NCI-H446 treated with DMSO at 0.1 percent for 48 hours (cell line): ENCODE results near the gene LGALS7B.
"Not testable (repeated sequence)": the region's sequence is repeated elsewhere in the genome, so short reads cannot be mapped to it uniquely, and the experiment has no call there.

Experiments used
- DNase-seq: peaks from one replicate; lab custom pipeline; 2025; lab: John Stamatoyannopoulos, UW

Gene LGALS7B

GRCh38 chr19:38825936-38826335 is 36.9 kb downstream of the LGALS7B start:
- not testable (repeated sequence) for DNase-seq

- no peak for DNase-seq
These were observed 38.0 kb downstream of the LGALS7B start for GRCh38 chr19:38826856-38827551.

- DNase-seq, result not testable (repeated sequence)
These were observed 40.2 kb downstream of the LGALS7B start for GRCh38 chr19:38829203-38829602.

DNA sequence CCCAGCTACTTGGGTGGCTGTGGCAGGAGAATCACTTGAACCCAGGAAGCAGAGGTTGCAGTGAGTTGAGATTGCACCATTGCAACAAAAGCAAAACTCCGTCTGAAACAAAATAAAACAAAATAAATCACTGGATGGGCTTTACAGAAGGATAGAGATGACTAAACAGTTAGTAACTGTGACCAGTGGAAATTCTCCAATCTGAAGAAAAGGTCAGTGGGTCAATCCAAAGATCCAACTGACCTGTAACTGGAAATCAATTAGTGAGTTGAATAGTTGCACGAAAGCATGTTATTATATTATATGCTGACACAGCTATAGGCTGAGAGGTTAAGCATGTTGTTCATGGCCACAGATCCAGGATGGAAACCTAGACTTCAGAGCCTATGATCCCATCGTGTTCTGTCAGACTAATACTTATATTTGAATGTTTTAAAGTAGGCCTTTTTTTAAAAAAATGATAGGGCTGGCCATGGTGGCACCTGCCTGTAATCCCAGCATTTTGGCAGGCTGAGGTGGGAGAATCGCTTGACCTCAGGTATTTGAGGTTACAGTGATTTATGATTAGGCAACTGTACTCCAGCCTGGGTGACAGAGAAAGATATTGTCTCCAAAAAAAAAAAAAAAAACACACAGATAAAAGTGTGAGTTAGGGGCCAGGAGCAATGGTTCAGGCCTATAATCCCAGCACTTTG is 41.2 kb downstream of the LGALS7B start:
- no peak for DNase-seq

GRCh38 chr19:38831142-38831605 is 42.2 kb downstream of the LGALS7B start:
- DNase-seq, result no peak

GRCh38 chr19:38833092-38833425 is 44.1 kb downstream of the LGALS7B start:
- no peak for DNase-seq

DNA sequence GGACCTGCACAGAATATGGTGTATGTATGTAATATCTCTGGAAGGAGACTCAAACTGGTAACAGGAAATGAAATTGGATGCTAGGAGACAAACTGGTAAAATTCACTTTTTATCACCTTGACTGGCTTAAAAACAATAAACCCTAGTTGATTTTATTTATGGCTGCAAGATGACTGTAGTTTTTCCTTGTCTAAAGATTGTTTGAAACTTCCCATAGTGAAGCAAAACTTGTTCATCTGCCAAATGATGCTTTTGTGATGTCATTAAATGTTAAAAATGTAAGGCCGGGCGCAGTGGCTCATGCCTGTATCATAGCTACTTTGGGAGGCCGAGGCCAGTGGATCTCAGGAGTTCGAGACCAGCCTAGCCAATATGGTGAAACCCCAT is 45.1 kb downstream of the LGALS7B start:
- no peak for DNase-seq

DNA sequence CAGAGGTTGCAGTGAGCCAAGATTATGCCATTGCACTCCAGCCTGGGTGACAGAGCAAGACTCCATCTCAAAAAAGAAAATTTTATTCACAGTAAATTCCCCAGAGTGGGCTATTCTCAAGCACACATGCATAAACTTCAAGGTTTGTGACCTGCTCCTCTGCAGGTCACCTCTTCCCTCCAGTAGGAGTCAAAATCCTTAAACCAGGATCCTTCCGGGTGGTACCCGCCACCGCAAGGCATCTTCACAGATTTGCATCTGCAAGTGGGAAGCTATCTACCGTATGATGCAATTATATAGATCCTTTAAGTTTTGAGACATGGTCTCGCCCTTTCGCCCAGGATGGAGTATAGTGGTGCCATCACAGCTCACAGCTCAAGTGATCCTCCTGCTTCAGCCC is 45.6 kb downstream of the LGALS7B start:
- DNase-seq, result no peak

DNA sequence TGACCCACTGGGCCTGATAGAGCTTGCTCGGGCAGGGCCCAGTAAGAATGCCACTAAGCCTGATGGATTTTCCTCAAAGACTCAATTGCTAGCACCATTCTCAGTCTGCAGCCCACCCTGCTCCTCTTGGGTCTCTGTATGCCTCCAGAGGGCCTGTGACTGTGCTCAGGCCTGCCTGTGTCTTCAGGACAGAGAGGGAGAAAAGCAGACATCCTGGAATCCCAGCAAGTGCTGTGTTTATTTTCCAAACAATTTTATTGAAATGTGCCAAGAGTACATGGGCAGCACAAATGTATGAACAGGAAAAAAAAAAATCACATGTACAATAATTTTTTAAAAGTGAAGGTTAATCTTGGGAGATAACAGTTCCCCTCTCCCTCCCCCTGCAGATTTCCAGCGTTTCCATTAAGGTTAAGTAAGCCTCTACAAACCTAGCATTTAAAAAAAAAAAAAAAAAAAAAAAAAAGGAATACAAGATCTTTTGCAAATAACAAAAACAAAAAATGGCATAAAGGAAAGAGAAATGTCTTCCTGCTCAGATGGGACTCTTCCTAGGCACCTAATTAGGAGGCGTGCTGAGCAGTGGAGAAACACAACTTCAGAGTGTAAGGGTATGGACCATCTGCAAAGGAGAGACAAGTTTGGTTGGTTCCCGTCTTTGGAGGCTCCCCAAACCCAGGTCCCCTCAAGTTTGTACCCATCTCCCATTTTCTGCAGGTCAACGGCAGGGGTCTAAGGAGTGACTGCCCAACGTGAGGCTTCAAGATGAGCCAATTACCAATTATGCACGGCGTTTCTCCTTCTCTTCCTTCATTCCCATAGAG is 47.4 kb downstream of the LGALS7B start:
- no peak for DNase-seq

DNA sequence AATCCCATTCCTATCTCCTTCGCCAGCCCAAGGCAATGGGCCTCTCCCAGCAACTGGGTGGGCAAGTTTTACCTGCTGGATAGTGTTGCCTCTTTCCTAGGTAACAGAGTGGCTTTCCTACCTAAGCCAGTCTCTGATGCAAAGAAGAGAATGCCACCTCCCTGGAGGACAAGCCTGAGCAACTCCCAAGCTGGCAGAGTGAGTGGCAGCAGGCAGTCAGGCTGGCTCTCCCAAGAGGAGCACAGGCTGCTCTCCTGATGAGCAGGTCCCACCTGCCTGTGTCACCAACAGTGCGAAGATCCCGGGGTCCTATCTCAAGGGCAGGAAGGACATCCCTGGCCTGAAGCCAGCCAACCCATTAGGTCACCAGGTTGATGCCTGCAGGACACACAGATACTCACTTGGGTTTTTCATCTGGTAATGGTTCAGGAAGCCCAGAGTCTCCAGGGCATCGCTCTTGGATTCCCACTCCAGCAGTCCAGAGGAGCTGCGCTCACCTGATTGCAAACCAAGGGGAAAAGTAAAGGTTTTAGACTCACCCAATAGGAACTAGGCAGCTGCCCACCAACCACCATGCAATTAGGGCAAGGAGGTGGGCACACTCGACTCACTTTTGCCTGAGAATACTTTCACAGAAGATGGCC is 48.1 kb downstream of the LGALS7B start:
- no peak for DNase-seq

DNA sequence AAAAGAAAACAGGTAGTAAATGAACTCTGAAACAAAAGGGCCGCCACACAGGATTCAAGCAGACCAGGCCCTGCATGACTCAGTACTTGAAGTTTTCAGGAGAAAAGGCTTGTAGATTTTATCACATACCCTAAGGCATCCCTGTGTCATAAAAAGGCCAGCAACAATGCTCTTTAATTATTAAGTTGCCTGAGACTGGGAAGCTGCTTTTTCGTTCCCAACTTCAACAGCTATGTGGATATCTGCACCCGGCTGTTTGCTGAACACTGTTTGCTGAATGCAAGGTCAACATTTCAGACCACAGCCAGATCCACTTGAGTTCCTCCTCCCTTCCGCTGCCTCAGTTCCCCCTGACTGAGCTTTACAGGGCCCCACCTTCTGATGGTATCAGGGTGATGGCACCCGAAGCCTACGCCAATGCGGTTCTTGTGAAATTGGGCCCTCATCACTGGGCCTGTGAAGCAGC is 48.7 kb downstream of the LGALS7B start:
- no peak for DNase-seq

DNA sequence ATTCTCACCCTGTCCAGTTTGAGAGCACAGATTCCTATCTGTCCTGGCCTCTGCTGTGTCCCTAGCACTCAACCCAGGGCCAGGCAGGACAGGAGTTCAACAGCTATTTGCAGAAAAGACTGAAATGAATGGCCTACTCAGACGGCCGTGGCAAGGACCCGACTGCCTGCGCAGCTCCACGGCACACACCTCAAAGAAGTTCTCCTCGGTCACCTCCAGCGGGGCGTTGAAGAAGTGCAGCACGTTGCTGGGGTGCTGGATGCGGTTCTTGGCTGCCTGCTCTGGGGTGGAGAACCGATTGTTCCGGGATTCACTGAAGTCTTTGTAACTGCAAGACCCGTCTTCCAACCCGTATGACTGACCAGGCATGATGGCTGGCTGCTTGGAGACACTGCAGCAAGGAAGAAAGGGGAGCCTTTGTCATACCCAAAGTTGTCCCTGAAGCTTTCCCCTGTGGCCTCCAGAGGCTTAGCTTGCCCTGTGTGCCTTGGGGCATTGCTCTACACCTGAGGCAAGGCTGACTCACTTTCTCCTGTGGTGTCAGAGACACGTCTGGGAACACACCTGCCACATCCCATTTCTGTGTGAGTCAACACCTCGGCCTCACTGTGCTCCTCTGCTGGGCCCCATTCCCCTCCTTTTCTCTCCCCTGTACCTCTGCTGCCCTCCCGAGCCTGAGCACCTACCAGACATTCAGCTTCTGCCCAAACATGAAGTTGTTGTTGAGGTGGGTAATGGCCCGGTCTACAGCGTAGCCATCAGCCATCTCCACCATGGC is 49.4 kb downstream of the LGALS7B start:
- DNase-seq, result no peak

- DNase-seq, result no peak
These were observed 50.2 kb downstream of the LGALS7B start for GRCh38 chr19:38838986-38839761.

GRCh38 chr19:38839816-38840582 is 51.0 kb downstream of the LGALS7B start:
- no peak for DNase-seq

DNA sequence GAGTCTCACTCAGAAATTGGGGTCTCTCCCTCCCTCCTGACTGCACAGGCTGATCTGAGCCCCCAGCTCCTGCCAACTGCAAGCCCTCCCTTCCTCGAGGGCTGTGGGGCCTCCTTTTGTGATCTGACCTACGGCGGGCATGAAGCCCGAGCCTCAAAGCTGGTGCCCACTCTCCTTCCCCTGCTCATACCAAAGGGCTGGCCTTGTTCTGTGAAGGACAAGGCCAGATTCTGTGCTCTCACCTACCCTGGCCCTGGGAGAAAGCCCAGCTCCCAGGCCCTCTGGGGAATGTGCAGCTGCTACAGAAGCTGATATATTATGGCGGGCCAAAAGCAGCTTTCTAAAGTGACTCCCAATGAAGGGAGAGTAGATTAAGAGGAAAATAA is 51.6 kb downstream of the LGALS7B start:
- no peak for DNase-seq
